ENCODE results near the gene NPAS3.

NPAS3 gene

DNA sequence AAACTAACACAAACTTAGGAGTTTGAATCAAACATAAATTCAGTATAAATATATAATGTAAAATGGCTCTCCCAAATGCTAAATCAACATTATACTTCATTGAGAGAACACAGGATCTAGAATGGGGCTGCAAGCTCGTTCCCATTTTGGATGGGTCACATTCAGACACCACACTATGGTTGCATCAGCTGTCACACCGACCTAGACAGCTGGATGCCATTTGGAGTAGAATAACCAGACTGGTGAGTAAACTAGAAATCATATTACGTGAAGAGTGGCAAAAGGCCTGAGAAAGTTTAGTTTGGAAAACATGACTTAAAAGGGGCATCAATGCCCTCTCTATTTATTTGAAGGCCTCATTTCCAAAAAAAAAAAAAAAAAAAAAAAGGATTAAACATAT is 430.4 kb downstream of the NPAS3 start:
- Histone ChIP-seq H3K4me1 (ENCODE audit: control insufficient read depth, insufficient read depth, low read length) (no peaks in the 10 kb centered on the region), H3K27me3 (ENCODE audit: control insufficient read depth, insufficient read depth, low read length) (no peaks in the 10 kb centered on the region), H3K27ac (ENCODE audit: low read length) (no peak overlapping the region), H3K36me3 (ENCODE audit: control insufficient read depth, insufficient read depth, low read length) (no peaks in the 10 kb centered on the region), H3K9me3 (ENCODE audit: control insufficient read depth, insufficient read depth, low read length) (no peaks in the 10 kb centered on the region), H3K4me3 (ENCODE audit: low read length) (no peak overlapping the region)
- DNase-seq (ENCODE audit: low read depth, low spot score): no peak
- WGBS (ENCODE audit: insufficient coverage, insufficient read length): no CpG with 5 or more reads among the region's 3 CpGs

DNA sequence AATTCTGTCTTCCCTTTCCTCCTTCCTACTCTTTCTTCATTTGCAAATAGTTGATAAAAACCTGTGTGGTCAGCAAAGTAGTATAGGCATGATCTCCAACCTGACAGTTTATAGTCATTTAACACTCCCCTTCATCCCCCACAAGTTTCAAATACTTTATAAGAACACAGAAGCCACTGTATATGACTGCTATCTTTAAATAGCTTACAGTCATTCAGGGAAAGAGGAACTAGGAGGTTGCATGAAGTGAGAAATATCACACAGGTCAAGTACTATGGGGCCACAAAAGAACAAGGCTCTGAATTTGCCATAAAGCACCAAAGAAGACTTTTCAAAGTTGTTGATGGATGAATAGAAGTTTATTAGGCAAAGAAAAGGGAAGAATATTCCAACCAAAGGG is 431.3 kb downstream of the NPAS3 start:
- no peaks in the 10 kb centered on the region for H3K27me3 ChIP-seq (ENCODE audit: control insufficient read depth, insufficient read depth, low read length)
- H3K9me3 ChIP-seq (ENCODE audit: control insufficient read depth, insufficient read depth, low read length): no peaks in the 10 kb centered on the region
- H3K36me3 ChIP-seq (ENCODE audit: control insufficient read depth, insufficient read depth, low read length): no peaks in the 10 kb centered on the region
- H3K27ac ChIP-seq (ENCODE audit: low read length): no peak overlapping the region
- H3K4me1 ChIP-seq (ENCODE audit: control insufficient read depth, insufficient read depth, low read length): no peaks in the 10 kb centered on the region
- DNase-seq (ENCODE audit: low read depth, low spot score): no peak
- no peak overlapping the region for H3K4me3 ChIP-seq (ENCODE audit: low read length)

GRCh38 chr14:33370426-33370825 is 431.7 kb downstream of the NPAS3 start:
- H3K27ac ChIP-seq (ENCODE audit: low read length): no peak overlapping the region
- no peaks in the 10 kb centered on the region for H3K36me3 ChIP-seq (ENCODE audit: control insufficient read depth, insufficient read depth, low read length)
- WGBS (ENCODE audit: insufficient coverage, insufficient read length): no CpG with 5 or more reads among the region's 1 CpG
- H3K9me3 ChIP-seq (ENCODE audit: control insufficient read depth, insufficient read depth, low read length): no peaks in the 10 kb centered on the region
- no peak overlapping the region for H3K4me3 ChIP-seq (ENCODE audit: low read length)
- no peaks in the 10 kb centered on the region for H3K27me3 ChIP-seq (ENCODE audit: control insufficient read depth, insufficient read depth, low read length)
- H3K4me1 ChIP-seq (ENCODE audit: control insufficient read depth, insufficient read depth, low read length): no peaks in the 10 kb centered on the region
- DNase-seq (ENCODE audit: low read depth, low spot score): no peak

- Histone ChIP-seq H3K9me3 (ENCODE audit: control insufficient read depth, insufficient read depth, low read length) (no peaks in the 10 kb centered on the region), H3K27me3 (ENCODE audit: control insufficient read depth, insufficient read depth, low read length) (no peaks in the 10 kb centered on the region), H3K27ac (ENCODE audit: low read length) (no peak overlapping the region), H3K4me3 (ENCODE audit: low read length) (no peak overlapping the region), H3K4me1 (ENCODE audit: control insufficient read depth, insufficient read depth, low read length) (no peaks in the 10 kb centered on the region), H3K36me3 (ENCODE audit: control insufficient read depth, insufficient read depth, low read length) (no peaks in the 10 kb centered on the region)
- DNase-seq (ENCODE audit: low read depth, low spot score): no peak
- no CpG with 5 or more reads among the region's 2 CpGs for WGBS (ENCODE audit: insufficient coverage, insufficient read length)
These were observed 436.5 kb downstream of the NPAS3 start for GRCh38 chr14:33375196-33375595.

DNA sequence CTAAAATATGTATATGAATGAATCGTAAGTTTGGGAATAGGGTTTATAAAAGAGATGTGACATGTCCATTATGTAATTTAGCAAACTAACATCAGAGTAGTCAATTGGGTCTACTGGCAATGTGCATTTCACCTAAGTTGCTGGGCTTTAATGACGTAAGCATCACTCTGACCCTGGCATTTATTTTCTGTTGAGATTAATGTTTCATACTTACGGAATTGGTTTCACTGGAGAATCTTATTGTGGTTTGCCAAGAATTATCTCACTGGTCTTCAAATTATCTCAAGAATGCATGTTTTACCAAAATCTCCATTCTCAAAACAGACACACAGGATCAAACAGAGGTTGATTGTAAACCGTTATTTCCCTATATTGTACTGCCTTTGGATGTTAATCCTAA is 437.1 kb downstream of the NPAS3 start:
- H3K27ac ChIP-seq (ENCODE audit: low read length): no peak overlapping the region
- H3K4me1 ChIP-seq (ENCODE audit: control insufficient read depth, insufficient read depth, low read length): no peaks in the 10 kb centered on the region
- H3K9me3 ChIP-seq (ENCODE audit: control insufficient read depth, insufficient read depth, low read length): no peaks in the 10 kb centered on the region
- WGBS (ENCODE audit: insufficient coverage, insufficient read length): 100% methylated on average over 1 of the region's 4 CpGs
- H3K36me3 ChIP-seq (ENCODE audit: control insufficient read depth, insufficient read depth, low read length): no peaks in the 10 kb centered on the region
- no peaks in the 10 kb centered on the region for H3K27me3 ChIP-seq (ENCODE audit: control insufficient read depth, insufficient read depth, low read length)
- no peak for DNase-seq (ENCODE audit: low read depth, low spot score)
- H3K4me3 ChIP-seq (ENCODE audit: low read length): no peak overlapping the region

DNA sequence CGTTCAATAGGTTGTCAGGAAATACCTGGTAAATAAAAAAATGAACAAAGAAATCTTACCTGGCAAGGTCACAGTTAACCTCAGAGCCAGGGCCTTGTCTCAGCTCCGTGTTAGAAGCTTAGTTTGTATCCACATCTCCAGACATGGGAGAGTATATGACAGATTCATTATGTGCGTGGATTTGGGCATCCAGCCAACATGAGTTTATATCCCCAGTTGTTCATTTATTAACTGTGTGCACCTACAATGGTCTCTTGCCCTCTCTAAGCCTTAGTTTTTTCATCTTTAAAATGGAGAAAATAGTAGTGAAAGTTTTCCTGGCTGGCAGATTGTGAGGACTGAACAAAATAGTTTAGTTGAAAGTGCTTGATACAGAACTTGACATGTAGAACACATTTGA is 437.8 kb downstream of the NPAS3 start:
- DNase-seq (ENCODE audit: low read depth, low spot score): no peak
- Histone ChIP-seq H3K27ac (ENCODE audit: low read length) (no peak overlapping the region), H3K36me3 (ENCODE audit: control insufficient read depth, insufficient read depth, low read length) (no peaks in the 10 kb centered on the region), H3K4me1 (ENCODE audit: control insufficient read depth, insufficient read depth, low read length) (no peaks in the 10 kb centered on the region), H3K27me3 (ENCODE audit: control insufficient read depth, insufficient read depth, low read length) (no peaks in the 10 kb centered on the region), H3K9me3 (ENCODE audit: control insufficient read depth, insufficient read depth, low read length) (no peaks in the 10 kb centered on the region), H3K4me3 (ENCODE audit: low read length) (no peak overlapping the region)
- no CpG with 5 or more reads among the region's 3 CpGs for WGBS (ENCODE audit: insufficient coverage, insufficient read length)

GRCh38 chr14:33377596-33378390 is 439.1 kb downstream of the NPAS3 start:
- Histone ChIP-seq H3K27me3 (ENCODE audit: control insufficient read depth, insufficient read depth, low read length) (no peaks in the 10 kb centered on the region), H3K4me1 (ENCODE audit: control insufficient read depth, insufficient read depth, low read length) (no peaks in the 10 kb centered on the region), H3K36me3 (ENCODE audit: control insufficient read depth, insufficient read depth, low read length) (no peaks in the 10 kb centered on the region), H3K9me3 (ENCODE audit: control insufficient read depth, insufficient read depth, low read length) (no peaks in the 10 kb centered on the region), H3K27ac (ENCODE audit: low read length) (no peak overlapping the region), H3K4me3 (ENCODE audit: low read length) (no peak overlapping the region)
- DNase-seq (ENCODE audit: low read depth, low spot score): no peak
- no CpG with 5 or more reads among the region's 2 CpGs for WGBS (ENCODE audit: insufficient coverage, insufficient read length)

- H3K4me1 ChIP-seq (ENCODE audit: control insufficient read depth, insufficient read depth, low read length): no peaks in the 10 kb centered on the region
- WGBS (ENCODE audit: insufficient coverage, insufficient read length): no CpG with 5 or more reads among the region's 2 CpGs
- no peaks in the 10 kb centered on the region for H3K9me3 ChIP-seq (ENCODE audit: control insufficient read depth, insufficient read depth, low read length)
- no peaks in the 10 kb centered on the region for H3K36me3 ChIP-seq (ENCODE audit: control insufficient read depth, insufficient read depth, low read length)
- H3K27me3 ChIP-seq (ENCODE audit: control insufficient read depth, insufficient read depth, low read length): no peaks in the 10 kb centered on the region
- no peak overlapping the region for H3K4me3 ChIP-seq (ENCODE audit: low read length)
- H3K27ac ChIP-seq (ENCODE audit: low read length): no peak overlapping the region
- no peak for DNase-seq (ENCODE audit: low read depth, low spot score)
These were observed 443.0 kb downstream of the NPAS3 start for GRCh38 chr14:33381717-33382116.

DNA sequence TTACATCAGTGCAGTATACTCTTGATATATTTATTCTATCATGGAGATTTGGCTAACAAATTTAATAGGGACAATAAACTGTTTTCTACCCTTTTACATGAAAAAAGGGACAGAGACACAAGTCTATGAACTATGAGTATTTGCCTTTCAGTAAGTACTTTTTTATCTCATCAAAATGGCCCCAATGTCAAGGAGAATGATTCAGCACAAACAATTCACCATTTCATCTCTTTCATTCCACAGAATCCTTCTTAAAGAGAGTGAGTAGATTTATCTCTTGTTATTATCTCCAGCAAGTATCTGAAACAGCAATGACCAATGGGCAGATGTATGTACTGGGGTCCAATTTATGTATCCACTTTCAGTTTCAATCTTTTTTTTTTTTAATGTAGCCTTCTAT is 447.5 kb downstream of the NPAS3 start:
- H3K4me1 ChIP-seq (ENCODE audit: control insufficient read depth, insufficient read depth, low read length): no peaks in the 10 kb centered on the region
- no peaks in the 10 kb centered on the region for H3K9me3 ChIP-seq (ENCODE audit: control insufficient read depth, insufficient read depth, low read length)
- no peaks in the 10 kb centered on the region for H3K36me3 ChIP-seq (ENCODE audit: control insufficient read depth, insufficient read depth, low read length)
- no peak for DNase-seq (ENCODE audit: low read depth, low spot score)
- H3K27me3 ChIP-seq (ENCODE audit: control insufficient read depth, insufficient read depth, low read length): no peaks in the 10 kb centered on the region
- H3K27ac ChIP-seq (ENCODE audit: low read length): no peak overlapping the region
- H3K4me3 ChIP-seq (ENCODE audit: low read length): no peak overlapping the region

GRCh38 chr14:33386781-33387180 is 448.1 kb downstream of the NPAS3 start:
- no peaks in the 10 kb centered on the region for H3K9me3 ChIP-seq (ENCODE audit: control insufficient read depth, insufficient read depth, low read length)
- H3K36me3 ChIP-seq (ENCODE audit: control insufficient read depth, insufficient read depth, low read length): no peaks in the 10 kb centered on the region
- no peaks in the 10 kb centered on the region for H3K4me1 ChIP-seq (ENCODE audit: control insufficient read depth, insufficient read depth, low read length)
- WGBS (ENCODE audit: insufficient coverage, insufficient read length): no CpG with 5 or more reads among the region's 3 CpGs
- H3K27ac ChIP-seq (ENCODE audit: low read length): no peak overlapping the region
- DNase-seq (ENCODE audit: low read depth, low spot score): no peak
- no peaks in the 10 kb centered on the region for H3K27me3 ChIP-seq (ENCODE audit: control insufficient read depth, insufficient read depth, low read length)
- no peak overlapping the region for H3K4me3 ChIP-seq (ENCODE audit: low read length)

DNA sequence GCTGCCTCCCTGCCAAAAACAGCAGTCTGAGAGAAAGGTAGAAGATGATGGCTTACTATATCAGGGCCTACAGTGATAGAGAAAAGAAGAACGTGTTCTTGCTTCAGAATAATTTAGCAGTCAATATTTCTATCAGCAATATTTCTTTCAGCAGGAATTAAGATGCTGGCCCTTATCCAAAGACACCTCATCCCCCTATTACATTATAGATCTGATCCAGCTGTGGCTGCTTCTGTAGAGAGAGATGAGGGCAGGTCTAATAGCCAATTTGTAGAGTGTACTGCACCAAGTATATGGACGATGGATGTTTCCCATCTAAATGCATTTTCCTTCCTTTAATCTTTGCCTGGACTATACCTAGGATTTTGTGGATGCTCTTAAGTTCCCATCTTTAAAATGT is 451.7 kb downstream of the NPAS3 start:
- no peak overlapping the region for H3K4me3 ChIP-seq (ENCODE audit: low read length)
- no CpG with 5 or more reads among the region's 2 CpGs for WGBS (ENCODE audit: insufficient coverage, insufficient read length)
- no peak for DNase-seq (ENCODE audit: low read depth, low spot score)
- H3K4me1 ChIP-seq (ENCODE audit: control insufficient read depth, insufficient read depth, low read length): no peaks in the 10 kb centered on the region
- no peak overlapping the region for H3K27ac ChIP-seq (ENCODE audit: low read length)
- H3K36me3 ChIP-seq (ENCODE audit: control insufficient read depth, insufficient read depth, low read length): no peaks in the 10 kb centered on the region
- no peaks in the 10 kb centered on the region for H3K9me3 ChIP-seq (ENCODE audit: control insufficient read depth, insufficient read depth, low read length)
- H3K27me3 ChIP-seq (ENCODE audit: control insufficient read depth, insufficient read depth, low read length): no peaks in the 10 kb centered on the region
